A673 (cell line): ENCODE results near the gene ROR1. TPM values are rescaled to one million over a fixed set of nuclear protein-coding genes. Genes with fewer than 3 reads are reported as not detected.

ENCODE experiments used
- BruUV-seq: library from RNA; stranded (reverse); fragments of 400-500 nt; replicated peaks from 2 replicates; lab custom pipeline; 2021; lab: Mats Ljungman, UMichigan
- CTCF ChIA-PET: fragments of 300-600 bp; sonication (Branson Sonifier 250); formaldehyde crosslinking; loops from one replicate; lab custom pipeline; 2022; ENCODE audit warnings: antibody characterized with exemption; lab: Charles Lee
- POLR2A ChIA-PET: fragments of 300-600 bp; sonication (Branson Sonifier 250); formaldehyde crosslinking; loops from one replicate; lab custom pipeline; 2022; ENCODE audit warnings: antibody characterized with exemption; ENCODE audit not compliant: low non-redundant PET; lab: Charles Lee
- DNase-seq: peaks from one replicate; pipeline ENCODE4 v3.0.0-alpha.2; 2015; ENCODE audit warnings: low spot score
- H3K27ac ChIP-seq: fragments of 200-600 bp; sonication (generic); 2 replicates; pipeline ENCODE4 v1.5.1; 2016; ENCODE audit warnings: mixed run types, low read depth, mild to moderate bottlenecking, mixed read lengths, antibody characterized with exemption, low read length; ENCODE audit not compliant: poor library complexity, severe bottlenecking
- H3K27me3 ChIP-seq: fragments of 200-600 bp; sonication (generic); replicated peaks from 2 replicates; pipeline ENCODE4 v1.6.1; 2017; ENCODE audit warnings: mixed run types, low read depth, mild to moderate bottlenecking, mixed read lengths, antibody characterized with exemption, low read length; ENCODE audit not compliant: insufficient read depth, poor library complexity
- H3K36me3 ChIP-seq: fragments of 200-600 bp; sonication (generic); 2 replicates; pipeline ENCODE4 v1.6.1; 2016; ENCODE audit warnings: mixed run types, mild to moderate bottlenecking, mixed read lengths, antibody characterized with exemption, low read length; ENCODE audit not compliant: insufficient read depth, poor library complexity, severe bottlenecking
- H3K4me1 ChIP-seq: fragments of 200-600 bp; sonication (generic); 2 replicates; pipeline ENCODE4 v1.6.1; 2017; ENCODE audit warnings: mixed run types, mild to moderate bottlenecking, mixed read lengths, antibody characterized with exemption, low read length; ENCODE audit not compliant: insufficient read depth, poor library complexity, severe bottlenecking
- H3K4me3 ChIP-seq: fragments of 200-600 bp; sonication (generic); 2 replicates; pipeline ENCODE4 v1.5.1; 2016; ENCODE audit warnings: low read depth, mixed run types, mild to moderate bottlenecking, mixed read lengths, low read length; ENCODE audit not compliant: poor library complexity, severe bottlenecking
- H3K9me3 ChIP-seq: fragments of 200-600 bp; sonication (generic); 2 replicates; pipeline ENCODE4 v1.6.1; 2016; ENCODE audit warnings: mixed run types, low read depth, mild to moderate bottlenecking, mixed read lengths, antibody characterized with exemption, low read length; ENCODE audit not compliant: poor library complexity, severe bottlenecking
- EZH2 ChIP-seq: fragments of 200-600 bp; sonication (generic); IDR thresholded peaks from 2 replicates; pipeline ENCODE4 v1.6.1; 2017; ENCODE audit warnings: borderline replicate concordance, low read depth, mild to moderate bottlenecking, mixed read lengths, antibody characterized with exemption, low read length; ENCODE audit not compliant: poor library complexity, severe bottlenecking
- intact Hi-C: fragments of 100-400 bp; cut with micrococcal nuclease; formaldehyde crosslinking; loops from one replicate; pipeline ENCODE4 v1.10.0; 2022; ENCODE audit not compliant: unreplicated experiment
- total RNA-seq: library from RNA; stranded (reverse); gene quantifications from 2 replicates; pipeline ENCODE4 v1.2.3, GENCODE V29; 2021
- TF ChIP-seq, protein P1 (sequence below): fragments of 300-800, 200-600 bp; sonication (generic); conservative IDR thresholded peaks from 2 replicates; pipeline ENCODE4 v1.5.1; 2017; ENCODE audit warnings: low read depth, mild to moderate bottlenecking, antibody characterized with exemption, low read length, moderate library complexity, mixed read lengths

The ROR1 gene
- total RNA-seq, 1 experiment from 2014 or later = 7.4 TPM

- Histone ChIP-seq H3K36me3 (no peaks in the 10 kb centered on the region), H3K4me3 (no peak overlapping the region), H3K27me3 (no peaks in the 10 kb centered on the region), H3K27ac (no peak overlapping the region), H3K4me1 (no peaks in the 10 kb centered on the region), H3K9me3 (no peaks in the 10 kb centered on the region)
- intact Hi-C loops = no loop called here
- ChIA-PET POLR2A (interaction anchor here (0.7 kb wide), 1 partner anchor 10 kb away, joined by 6 read pairs; no protein-coding TSS in a partner anchor), CTCF (no interaction called here)
- TF ChIP-seq EZH2 = no peak
- TF ChIP-seq, protein P1, sequence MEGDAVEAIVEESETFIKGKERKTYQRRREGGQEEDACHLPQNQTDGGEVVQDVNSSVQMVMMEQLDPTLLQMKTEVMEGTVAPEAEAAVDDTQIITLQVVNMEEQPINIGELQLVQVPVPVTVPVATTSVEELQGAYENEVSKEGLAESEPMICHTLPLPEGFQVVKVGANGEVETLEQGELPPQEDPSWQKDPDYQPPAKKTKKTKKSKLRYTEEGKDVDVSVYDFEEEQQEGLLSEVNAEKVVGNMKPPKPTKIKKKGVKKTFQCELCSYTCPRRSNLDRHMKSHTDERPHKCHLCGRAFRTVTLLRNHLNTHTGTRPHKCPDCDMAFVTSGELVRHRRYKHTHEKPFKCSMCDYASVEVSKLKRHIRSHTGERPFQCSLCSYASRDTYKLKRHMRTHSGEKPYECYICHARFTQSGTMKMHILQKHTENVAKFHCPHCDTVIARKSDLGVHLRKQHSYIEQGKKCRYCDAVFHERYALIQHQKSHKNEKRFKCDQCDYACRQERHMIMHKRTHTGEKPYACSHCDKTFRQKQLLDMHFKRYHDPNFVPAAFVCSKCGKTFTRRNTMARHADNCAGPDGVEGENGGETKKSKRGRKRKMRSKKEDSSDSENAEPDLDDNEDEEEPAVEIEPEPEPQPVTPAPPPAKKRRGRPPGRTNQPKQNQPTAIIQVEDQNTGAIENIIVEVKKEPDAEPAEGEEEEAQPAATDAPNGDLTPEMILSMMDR = no peak
- DNase-seq = no peak
- no TSS peak for BruUV-seq
Measured at GRCh38 chr1:63732666-63733065, 41.2 kb upstream of the ROR1 start.

- H3K36me3 ChIP-seq = no peaks in the 10 kb centered on the region
Measured at GRCh38 chr1:63738772-63739171, 35.0 kb upstream of the ROR1 start.

GRCh38 chr1:63739452-63739851 lies 34.4 kb upstream of the ROR1 start:
- no peak for DNase-seq
- POLR2A ChIA-PET = no interaction called here
- no peaks in the 10 kb centered on the region for H3K36me3 ChIP-seq
- H3K27me3 ChIP-seq = no peaks in the 10 kb centered on the region
- H3K27ac ChIP-seq = no peak overlapping the region
- TF ChIP-seq EZH2 = no peak
- TF ChIP-seq, protein P1 = no peak
- no TSS peak for BruUV-seq
- no peaks in the 10 kb centered on the region for H3K9me3 ChIP-seq
- intact Hi-C loops = no loop called here
- CTCF ChIA-PET = no interaction called here
- no peaks in the 10 kb centered on the region for H3K4me1 ChIP-seq
- no peak overlapping the region for H3K4me3 ChIP-seq

More at GRCh38 chr1:63738772-63739171, 35.0 kb upstream of the ROR1 start:
- Histone ChIP-seq H3K27me3 (no peaks in the 10 kb centered on the region), H3K9me3 (no peaks in the 10 kb centered on the region), H3K4me3 (no peak overlapping the region), H3K4me1 (no peaks in the 10 kb centered on the region), H3K27ac (no peak overlapping the region)
- ChIA-PET CTCF (no interaction called here), POLR2A (no interaction called here)
- DNase-seq = no peak
- no peak for TF ChIP-seq EZH2
- TF ChIP-seq, protein P1 = no peak
- intact Hi-C loops = no loop called here
- no TSS peak for BruUV-seq
